ENCODE results near the gene MSRB1.

Gene MSRB1

DNA sequence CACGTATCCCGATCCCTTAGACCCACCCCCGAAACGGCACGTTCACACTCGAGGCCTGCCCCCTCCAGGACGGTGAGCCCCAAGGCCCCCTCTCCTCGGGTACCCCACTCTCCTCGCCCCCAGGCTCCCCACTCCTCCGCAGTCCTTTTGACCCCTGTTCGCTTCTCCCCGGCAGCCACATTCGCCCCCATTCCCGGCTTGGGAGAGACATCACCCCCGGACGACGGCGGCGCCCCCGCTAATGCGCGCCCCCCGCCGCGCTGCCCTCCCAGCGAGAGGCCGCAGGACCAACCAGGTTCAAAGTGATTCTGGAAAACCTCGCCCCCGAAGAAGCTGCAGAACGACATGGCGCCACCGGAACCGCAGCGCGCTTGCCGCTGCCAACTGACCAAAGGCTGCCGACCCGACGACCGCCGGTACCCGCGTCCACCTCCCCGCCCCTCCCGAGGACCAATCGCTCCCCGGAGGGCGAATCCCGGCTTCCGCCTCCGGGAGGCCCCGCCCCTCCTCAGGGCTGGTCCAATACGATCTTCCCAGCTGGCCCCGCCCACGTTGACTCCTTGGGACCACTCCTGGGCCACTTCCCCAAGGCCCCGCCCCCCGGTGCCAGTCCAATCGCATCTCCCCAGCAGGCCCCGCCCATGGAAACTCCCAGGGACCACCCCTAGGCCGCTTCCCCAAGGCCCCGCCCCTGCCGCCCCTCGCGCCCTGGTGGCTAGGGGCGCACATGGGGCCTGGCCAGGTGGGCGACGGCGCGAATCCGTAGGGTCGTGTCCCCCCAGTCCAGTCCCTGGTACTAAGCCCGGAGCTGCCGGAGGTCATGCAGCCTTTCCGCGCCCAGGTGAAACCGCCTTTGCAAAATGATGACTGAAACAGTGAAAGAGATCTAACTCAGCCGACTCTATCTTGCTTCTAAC is at the start of gene MSRB1:
MSRB1 (minus strand) TSS at position 390 of the 917 bp plus-strand sequence; CDS start at position 347, 43 bp downstream.
- peak; percentile 90 for DNase-seq (ENCODE audit: low read depth, low spot score)

- DNase-seq (ENCODE audit: low read depth, low spot score) = peak; percentile 32
Observed at GRCh38 chr16:1991948-1992703, 49.1 kb upstream of the MSRB1 start.

- no peak for DNase-seq (ENCODE audit: low read depth, low spot score)
Observed at GRCh38 chr16:1991588-1991947, 48.6 kb upstream of the MSRB1 start.

DNA sequence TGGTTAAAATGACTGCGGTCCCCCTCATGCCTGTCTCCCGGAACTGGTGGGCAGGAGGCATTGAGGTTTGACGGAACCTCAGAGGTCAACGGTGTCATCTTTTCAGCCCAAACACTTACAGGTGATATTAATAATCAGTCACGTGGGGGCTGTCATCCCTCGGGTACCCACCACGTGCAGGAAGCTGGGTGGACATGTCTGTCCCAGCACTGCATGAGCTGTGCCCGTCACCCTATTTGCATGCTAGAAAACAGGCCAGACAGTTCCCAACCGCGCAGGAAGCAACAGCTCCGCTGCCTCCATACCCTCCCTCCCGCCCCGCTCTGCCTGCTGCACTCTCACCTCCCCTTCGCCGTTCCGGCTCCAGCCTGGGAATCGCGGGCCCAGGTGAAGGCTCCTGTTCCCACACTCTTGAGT is 48.1 kb upstream of the MSRB1 start:
- DNase-seq (ENCODE audit: low read depth, low spot score) = no peak

DNA sequence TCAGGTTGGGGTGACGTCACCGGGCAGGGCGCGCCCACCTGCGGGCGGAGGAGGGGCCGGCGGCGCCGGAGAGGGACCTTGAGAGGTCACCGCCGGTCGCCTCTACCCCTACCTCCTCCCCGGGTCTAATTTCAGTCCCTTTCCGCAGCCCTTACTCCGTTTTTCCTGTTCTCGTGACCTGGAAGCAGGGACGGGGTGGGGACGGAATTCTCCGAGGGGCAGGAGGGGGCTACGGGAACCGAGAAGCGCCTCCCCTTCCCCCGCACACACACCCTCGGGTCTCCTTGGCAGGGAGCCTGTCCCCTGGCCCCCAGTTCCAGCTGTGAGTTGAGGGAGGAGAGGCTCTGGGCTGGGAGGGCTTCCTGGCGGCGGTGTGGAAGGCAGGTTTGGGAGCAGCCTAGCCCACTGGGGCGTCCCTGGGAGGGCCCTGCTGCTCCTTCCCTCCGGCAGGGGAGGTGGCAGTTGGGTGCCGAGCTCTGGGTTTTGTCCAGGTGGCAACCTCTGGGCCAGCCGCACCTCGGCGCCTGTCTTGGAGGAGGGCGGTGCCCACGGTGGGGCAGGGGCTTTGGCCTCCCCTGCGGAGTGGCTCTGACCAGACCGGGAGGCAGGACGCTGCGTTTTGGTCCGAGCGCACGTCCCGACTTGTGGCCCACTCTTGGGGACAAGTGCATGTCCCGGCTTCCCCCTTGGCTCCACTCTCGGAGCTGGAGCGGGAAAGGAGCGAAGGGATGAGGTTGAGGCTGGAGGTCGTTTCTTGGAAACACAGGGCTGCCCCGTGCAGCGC is 47.5 kb upstream of the MSRB1 start:
- DNase-seq (ENCODE audit: low read depth, low spot score) = no peak

DNA sequence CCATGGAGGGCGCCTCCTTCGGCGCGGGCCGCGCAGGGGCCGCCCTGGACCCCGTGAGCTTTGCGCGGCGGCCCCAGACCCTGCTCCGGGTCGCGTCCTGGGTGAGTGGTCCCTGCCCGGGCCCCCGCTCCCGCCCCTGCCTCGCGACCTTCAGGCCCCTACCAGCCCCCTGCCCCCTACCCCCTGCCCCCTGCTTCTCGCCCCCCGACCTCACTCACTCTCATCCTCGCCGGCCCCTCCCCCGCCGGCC is 47.0 kb upstream of the MSRB1 start:
- no peak for DNase-seq (ENCODE audit: low read depth, low spot score)

- DNase-seq (ENCODE audit: low read depth, low spot score) = no peak
Observed at GRCh38 chr16:1989209-1990100, 46.5 kb upstream of the MSRB1 start, which contains the start of gene SYNGR3. TSS of gene SYNGR3 (plus strand) at chr16:1989970. CDS start at chr16:1990103, 133 bp downstream.

DNA sequence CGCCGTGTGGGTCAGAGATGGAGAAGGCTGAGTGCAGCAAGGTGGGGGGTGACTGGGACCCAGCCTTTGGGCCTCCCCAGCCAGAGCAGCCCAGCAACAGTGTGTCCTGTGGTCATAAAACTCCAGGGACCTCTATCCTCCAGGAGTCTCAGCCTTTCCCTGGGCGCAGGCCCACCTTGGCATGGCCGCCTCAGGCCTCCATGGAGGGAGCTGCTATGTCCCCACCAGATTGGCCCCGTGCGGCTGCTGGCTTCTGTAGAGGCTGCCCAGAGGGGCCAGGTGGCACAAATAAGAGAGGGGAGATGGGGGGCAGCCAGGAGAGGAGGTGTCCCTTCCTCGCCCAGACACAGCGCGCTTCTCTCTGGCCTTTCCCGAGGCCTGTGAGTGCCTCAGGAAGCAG is 44.2 kb upstream of the MSRB1 start:
- no peak for DNase-seq (ENCODE audit: low read depth, low spot score)

GRCh38 chr16:1985466-1986150 is 42.6 kb upstream of the MSRB1 start:
- DNase-seq (ENCODE audit: low read depth, low spot score) = no peak

GRCh38 chr16:1984347-1985225 is 41.6 kb upstream of the MSRB1 start:
- DNase-seq (ENCODE audit: low read depth, low spot score) = no peak

- no peak for DNase-seq (ENCODE audit: low read depth, low spot score)
Observed at GRCh38 chr16:1983544-1984346, 40.7 kb upstream of the MSRB1 start, which contains the start of gene GFER. TSS of gene GFER (plus strand) at chr16:1984193. CDS start at chr16:1984219, 26 bp downstream.

DNA sequence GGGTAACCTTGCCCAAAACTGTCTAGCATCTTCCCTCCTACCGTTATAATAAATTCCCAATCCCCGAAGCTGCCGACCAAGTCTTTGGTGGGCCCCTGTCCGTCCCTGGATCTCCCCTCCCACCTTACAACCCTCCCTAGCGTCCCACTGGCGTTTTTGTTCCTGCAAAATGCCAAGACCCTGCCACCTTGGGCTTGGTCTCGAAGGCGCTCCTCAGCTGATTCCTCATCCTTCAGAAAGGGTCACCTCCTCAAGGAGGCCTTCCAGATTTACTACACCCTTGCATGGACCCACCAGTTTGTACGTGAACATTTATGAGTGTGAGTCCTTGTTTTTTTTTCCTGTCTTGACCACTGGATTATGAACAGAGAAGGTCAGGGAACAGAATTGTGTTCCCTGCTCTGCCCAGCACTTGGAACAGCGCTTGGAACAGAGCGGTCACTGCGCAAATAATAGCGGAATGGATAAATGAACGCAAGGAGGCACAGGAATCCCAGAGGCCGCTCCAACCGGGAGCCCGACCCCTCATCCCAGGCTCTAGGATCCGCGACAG is 40.1 kb upstream of the MSRB1 start:
- no peak for DNase-seq (ENCODE audit: low read depth, low spot score)

DNA sequence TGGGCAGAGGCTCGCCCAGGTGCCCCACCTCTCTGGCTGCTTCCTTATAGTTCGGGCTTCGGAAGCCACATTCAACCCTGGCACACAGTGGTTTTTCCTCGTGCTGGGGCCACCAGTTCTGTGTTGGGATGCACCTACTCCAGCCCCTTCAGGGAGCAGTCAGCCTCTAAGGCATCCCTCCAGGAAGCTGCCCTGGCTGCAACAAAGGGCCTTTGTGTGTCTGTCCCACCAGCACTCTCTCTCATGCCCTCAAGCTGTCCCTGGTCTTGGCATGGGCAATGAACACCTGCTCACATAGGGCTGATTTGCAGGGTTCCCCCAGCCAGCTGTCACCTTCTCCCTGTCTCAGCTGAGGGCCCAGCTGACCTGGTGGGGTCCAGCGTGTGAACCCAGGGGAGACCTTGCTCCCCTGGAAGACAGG is 39.0 kb upstream of the MSRB1 start:
- no peak for DNase-seq (ENCODE audit: low read depth, low spot score)

GRCh38 chr16:1981398-1981836 is 38.4 kb upstream of the MSRB1 start, which contains the start of gene NOXO1:
TSS of gene NOXO1 (minus strand) at chr16:1981469. CDS start at chr16:1981179, 290 bp downstream.
- no peak for DNase-seq (ENCODE audit: low read depth, low spot score)

DNA sequence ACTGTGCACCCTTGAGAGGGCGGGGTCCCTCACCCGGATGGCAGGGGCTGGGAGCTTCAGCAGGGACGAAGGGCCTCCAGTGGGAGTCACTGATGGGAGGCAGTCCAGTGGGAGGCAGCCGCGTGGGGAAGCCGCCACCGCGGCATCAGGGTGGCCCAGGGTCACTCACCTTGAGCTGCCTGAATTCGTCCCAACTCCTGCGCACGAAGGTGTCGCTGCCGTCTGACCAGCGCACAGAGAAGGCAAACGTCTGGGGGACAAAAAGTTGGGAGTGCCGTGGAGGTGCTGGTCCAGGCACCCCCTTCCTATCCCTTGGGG is 37.7 kb upstream of the MSRB1 start:
- DNase-seq (ENCODE audit: low read depth, low spot score) = no peak

- DNase-seq (ENCODE audit: low read depth, low spot score) = no peak
Observed at GRCh38 chr16:1980030-1980769, 37.2 kb upstream of the MSRB1 start.

- DNase-seq (ENCODE audit: low read depth, low spot score) = no peak
Observed at GRCh38 chr16:1979271-1980029, 36.5 kb upstream of the MSRB1 start.
